Trophoblast cell (in vitro differentiated cells and primary cell): Measurements from ENCODE around the gene ZBTB43.

ENCODE experiments used
- DNase-seq, 2 donors: peaks; one replicate each; pipeline ENCODE4 v3.0.0-alpha.2; 2016
- H2AFZ ChIP-seq: 2 replicates; pipeline ENCODE4 v1.6.1; 2013; ENCODE audit warnings: low read length, moderate library complexity, mild to moderate bottlenecking; ENCODE audit not compliant: insufficient read depth, poor library complexity
- H2AK5ac ChIP-seq: 2 replicates; pipeline ENCODE4 v1.6.1; 2013; ENCODE audit warnings: mild to moderate bottlenecking, low read length
- H2BK120ac ChIP-seq: 2 replicates; pipeline ENCODE4 v1.6.1; 2013; ENCODE audit warnings: low read length, mild to moderate bottlenecking, moderate library complexity; ENCODE audit not compliant: insufficient read depth, poor library complexity
- H2BK12ac ChIP-seq: 2 replicates; pipeline ENCODE4 v1.6.1; 2013; ENCODE audit warnings: mild to moderate bottlenecking, low read length, moderate library complexity
- H2BK5ac ChIP-seq: 2 replicates; pipeline ENCODE4 v1.6.1; 2013; ENCODE audit warnings: low read length, low read depth, moderate library complexity, mild to moderate bottlenecking; ENCODE audit not compliant: poor library complexity
- H3K14ac ChIP-seq: 2 replicates; pipeline ENCODE4 v1.6.1; 2013; ENCODE audit warnings: mild to moderate bottlenecking, low read length
- H3K18ac ChIP-seq: 2 replicates; pipeline ENCODE4 v1.6.1; 2013; ENCODE audit warnings: mild to moderate bottlenecking, low read length
- H3K23ac ChIP-seq: 2 replicates; pipeline ENCODE4 v1.6.1; 2013; ENCODE audit warnings: low read length
- H3K27ac ChIP-seq: 2 replicates; pipeline ENCODE4 v1.5.1; 2013; ENCODE audit warnings: low read depth, mild to moderate bottlenecking, inconsistent platforms, low read length, moderate library complexity
- H3K27me3 ChIP-seq: 2 replicates; pipeline ENCODE4 v1.6.1; 2013; ENCODE audit warnings: inconsistent platforms, mild to moderate bottlenecking, low read length, moderate library complexity; ENCODE audit not compliant: insufficient read depth
- H3K36me3 ChIP-seq, 2 experiments: 1 replicate in 1 of 2; 2 replicates in 1 of 2; pipeline ENCODE4 v1.6.1; 2013; ENCODE audit warnings: low read length in 2 of 2, mild to moderate bottlenecking in 2 of 2, moderate library complexity in 1 of 2; ENCODE audit not compliant: insufficient read depth in 2 of 2, control insufficient read depth in 1 of 2
- H3K4ac ChIP-seq: 2 replicates; pipeline ENCODE4 v1.6.1; 2013; ENCODE audit warnings: low read depth, mild to moderate bottlenecking, low read length, moderate library complexity
- H3K4me1 ChIP-seq, 2 experiments: 1 replicate in 1 of 2; 2 replicates in 1 of 2; pipeline ENCODE4 v1.6.1; 2013; ENCODE audit warnings: low read length in 2 of 2, mild to moderate bottlenecking in 2 of 2, moderate library complexity in 1 of 2; ENCODE audit not compliant: insufficient read depth in 2 of 2, control insufficient read depth in 1 of 2
- H3K4me2 ChIP-seq: 2 replicates; pipeline ENCODE4 v1.6.1; 2013; ENCODE audit warnings: inconsistent platforms, mild to moderate bottlenecking, low read length, moderate library complexity
- H3K4me3 ChIP-seq: 2 replicates; pipeline ENCODE4 v1.5.1; 2013; ENCODE audit warnings: mild to moderate bottlenecking, low read depth, low read length, inconsistent platforms
- H3K79me1 ChIP-seq: one replicate; pipeline ENCODE4 v1.6.1; 2013; ENCODE audit warnings: low read length
- H3K79me2 ChIP-seq: 2 replicates; pipeline ENCODE4 v1.6.1; 2013; ENCODE audit warnings: low read length, mild to moderate bottlenecking; ENCODE audit not compliant: control insufficient read depth, insufficient read depth, poor library complexity
- H3K9ac ChIP-seq: 2 replicates; pipeline ENCODE4 v1.6.1; 2013; ENCODE audit warnings: mild to moderate bottlenecking, low read length
- H3K9me3 ChIP-seq: 2 replicates; pipeline ENCODE4 v1.6.1; 2013; ENCODE audit warnings: low read depth, mild to moderate bottlenecking, control low read depth, inconsistent platforms, low read length; ENCODE audit not compliant: insufficient read depth
- H4K12ac ChIP-seq: 2 replicates; pipeline ENCODE4 v1.6.1; 2013; ENCODE audit warnings: low read depth, mild to moderate bottlenecking, low read length, moderate library complexity
- H4K8ac ChIP-seq: 2 replicates; pipeline ENCODE4 v1.6.1; 2013; ENCODE audit warnings: low read depth, mild to moderate bottlenecking, low read length, moderate library complexity
- H4K91ac ChIP-seq: one replicate; pipeline ENCODE4 v1.6.1; 2013; ENCODE audit warnings: low read depth, mild to moderate bottlenecking, low read length, moderate library complexity
- WGBS: extraction: QIAGEN DNeasy Blood & Tissue Kit; methylation state at CpG from one replicate; pipeline ENCODE4 v1.1.7; 2013; ENCODE audit warnings: missing lambda C conversion rate; ENCODE audit not compliant: insufficient read length, insufficient coverage; ENCODE audit errors: extremely low coverage; 5-methylcytosine and 5-hydroxymethylcytosine counted together

ZBTB43 gene

GRCh38 chr9:126797903-126798302 is 6.9 kb upstream of the ZBTB43 start:
- no peak overlapping the region for H4K8ac ChIP-seq
- H3K23ac ChIP-seq = no peak overlapping the region
- no peak for DNase-seq
- H2AFZ ChIP-seq = no peak overlapping the region
- H4K12ac ChIP-seq = no peak overlapping the region
- no CpG with 5 or more reads among the region's 2 CpGs for whole genome bisulfite sequencing
- no peaks in the 10 kb centered on the region for H3K79me2 ChIP-seq
- no peak overlapping the region for H3K18ac ChIP-seq
- no peak overlapping the region for H3K4me2 ChIP-seq
- H2BK120ac ChIP-seq = no peak overlapping the region
- H2BK12ac ChIP-seq = no peak overlapping the region
- H3K9me3 ChIP-seq = no peaks in the 10 kb centered on the region
- H3K27ac ChIP-seq = no peak overlapping the region
- no peak overlapping the region for H4K91ac ChIP-seq
- H2AK5ac ChIP-seq = no peak overlapping the region
- H3K27me3 ChIP-seq = no peaks in the 10 kb centered on the region
- peaks cover 2% of the 10 kb centered on the region for H3K79me1 ChIP-seq
- peaks cover 0 to 3% of the 10 kb centered on the region in 2 experiments for H3K4me1 ChIP-seq
- no peaks in the 10 kb centered on the region for H3K36me3 ChIP-seq
- H3K4me3 ChIP-seq = no peak overlapping the region
- H3K9ac ChIP-seq = no peak overlapping the region
- H3K4ac ChIP-seq = no peak overlapping the region
- no peak overlapping the region for H3K14ac ChIP-seq
- H2BK5ac ChIP-seq = no peak overlapping the region

- no peak overlapping the region for H4K12ac ChIP-seq
- H3K23ac ChIP-seq = no peak overlapping the region
- no peak overlapping the region for H3K14ac ChIP-seq
- H3K9ac ChIP-seq = no peak overlapping the region
- no peaks in the 10 kb centered on the region for H3K4me1 ChIP-seq
- no peak overlapping the region for H2BK12ac ChIP-seq
- no peak overlapping the region for H3K27ac ChIP-seq
- no peaks in the 10 kb centered on the region for H3K79me1 ChIP-seq
- H2BK5ac ChIP-seq = no peak overlapping the region
- H3K4me3 ChIP-seq = no peak overlapping the region
- H2AK5ac ChIP-seq = no peak overlapping the region
- no peaks in the 10 kb centered on the region for H3K36me3 ChIP-seq
- no peaks in the 10 kb centered on the region for H3K79me2 ChIP-seq
- no peaks in the 10 kb centered on the region for H3K27me3 ChIP-seq
- no peak overlapping the region for H3K18ac ChIP-seq
- no peak for DNase-seq
- no peak overlapping the region for H3K4ac ChIP-seq
- H3K9me3 ChIP-seq = no peaks in the 10 kb centered on the region
- H3K4me2 ChIP-seq = no peak overlapping the region
- no peak overlapping the region for H2BK120ac ChIP-seq
- no peak overlapping the region for H4K91ac ChIP-seq
- WGBS = no CpG with 5 or more reads among the region's 1 CpG
- no peak overlapping the region for H4K8ac ChIP-seq
- H2AFZ ChIP-seq = no peak overlapping the region
Measured at GRCh38 chr9:126799034-126799433, 5.8 kb upstream of the ZBTB43 start.

GRCh38 chr9:126802318-126803059 is 2.4 kb upstream of the ZBTB43 start:
- H3K9ac ChIP-seq = no peak overlapping the region
- no peak overlapping the region for H3K23ac ChIP-seq
- peak in 1 of 2 donors; percentile 57 for DNase-seq
- peaks cover 5 to 6% of the 10 kb centered on the region in 2 experiments for H3K4me1 ChIP-seq
- no peak overlapping the region for H3K4ac ChIP-seq
- no peak overlapping the region for H4K8ac ChIP-seq
- H2AFZ ChIP-seq = no peak overlapping the region
- H3K14ac ChIP-seq = no peak overlapping the region
- peaks cover 4% of the 10 kb centered on the region for H3K79me1 ChIP-seq
- no peaks in the 10 kb centered on the region for H3K36me3 ChIP-seq
- H3K18ac ChIP-seq = no peak overlapping the region
- no peak overlapping the region for H4K91ac ChIP-seq
- no peak overlapping the region for H4K12ac ChIP-seq
- H3K4me3 ChIP-seq = no peak overlapping the region
- no peak overlapping the region for H2BK12ac ChIP-seq
- no peaks in the 10 kb centered on the region for H3K27me3 ChIP-seq
- H2AK5ac ChIP-seq = no peak overlapping the region
- H3K27ac ChIP-seq = no peak overlapping the region
- no CpG with 5 or more reads among the region's 8 CpGs for WGBS
- peaks cover 5% of the 10 kb centered on the region for H3K79me2 ChIP-seq
- no peaks in the 10 kb centered on the region for H3K9me3 ChIP-seq
- H2BK5ac ChIP-seq = no peak overlapping the region
- no peak overlapping the region for H3K4me2 ChIP-seq
- H2BK120ac ChIP-seq = no peak overlapping the region

- WGBS = 100% methylated on average over 3 of the region's 16 CpGs
- no peak overlapping the region for H4K91ac ChIP-seq
- no peak overlapping the region for H4K12ac ChIP-seq
- no peaks in the 10 kb centered on the region for H3K9me3 ChIP-seq
- peak overlapping the region; percentile 66 for H3K4me2 ChIP-seq
- no peaks in the 10 kb centered on the region for H3K36me3 ChIP-seq
- no peak overlapping the region for H3K4ac ChIP-seq
- peak overlapping the region; percentile 63 for H2AFZ ChIP-seq
- DNase-seq = no peak
- no peak overlapping the region for H2BK120ac ChIP-seq
- no peak overlapping the region for H3K27ac ChIP-seq
- H4K8ac ChIP-seq = peak overlapping the region; percentile 88
- H3K79me1 ChIP-seq = peaks cover 4% of the 10 kb centered on the region
- no peak overlapping the region for H3K14ac ChIP-seq
- H2BK5ac ChIP-seq = no peak overlapping the region
- H3K9ac ChIP-seq = no peak overlapping the region
- peaks cover 5% of the 10 kb centered on the region for H3K79me2 ChIP-seq
- no peak overlapping the region for H3K23ac ChIP-seq
- peaks cover 5 to 6% of the 10 kb centered on the region in 2 experiments for H3K4me1 ChIP-seq
- H2AK5ac ChIP-seq = no peak overlapping the region
- peak overlapping the region; percentile 88 for H3K4me3 ChIP-seq
- no peak overlapping the region for H3K18ac ChIP-seq
- no peak overlapping the region for H2BK12ac ChIP-seq
- no peaks in the 10 kb centered on the region for H3K27me3 ChIP-seq
Measured at GRCh38 chr9:126804198-126804695, 593 bp upstream of the ZBTB43 start.
